ENCODE results near the gene A3GALT2.
"Not testable (repeated sequence)": the region's sequence is repeated elsewhere in the genome, so short reads cannot be mapped to it uniquely, and the experiment has no call there.

Gene A3GALT2

DNA sequence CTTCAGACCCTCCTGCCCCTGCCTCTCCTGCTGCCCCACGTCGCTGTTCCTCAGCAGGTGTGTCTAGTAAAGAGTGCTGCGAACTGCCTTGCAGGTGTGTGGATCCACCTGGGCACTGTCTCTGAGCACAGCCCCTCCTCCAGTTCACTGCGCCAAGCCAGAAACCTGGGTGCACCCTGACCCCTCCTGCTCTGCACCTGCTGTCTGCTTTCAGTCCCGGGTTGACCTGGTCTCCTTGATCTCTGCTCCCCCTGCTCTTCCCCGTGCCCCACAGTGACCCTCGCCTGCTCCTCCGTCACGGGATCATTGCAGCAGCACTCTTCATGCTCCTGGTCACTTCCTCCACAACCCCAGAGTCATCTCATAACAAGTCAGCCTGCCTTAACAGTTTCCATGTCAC lies 6.5 kb downstream of the A3GALT2 start:
- DNase-seq (ENCODE audit: low read depth in 4 of 4, low spot score in 1 of 4) = no peak

- no peak for DNase-seq (ENCODE audit: low read depth in 4 of 4, low spot score in 1 of 4)
Observed at GRCh38 chr1:33312413-33312749, 8.5 kb downstream of the A3GALT2 start.

GRCh38 chr1:33311706-33312412 lies 9.0 kb downstream of the A3GALT2 start:
- DNase-seq (ENCODE audit: low read depth in 4 of 4, low spot score in 1 of 4) = no peak

GRCh38 chr1:33310702-33311101 lies 10.2 kb downstream of the A3GALT2 start:
- no peak for DNase-seq (ENCODE audit: low read depth in 4 of 4, low spot score in 1 of 4)

DNA sequence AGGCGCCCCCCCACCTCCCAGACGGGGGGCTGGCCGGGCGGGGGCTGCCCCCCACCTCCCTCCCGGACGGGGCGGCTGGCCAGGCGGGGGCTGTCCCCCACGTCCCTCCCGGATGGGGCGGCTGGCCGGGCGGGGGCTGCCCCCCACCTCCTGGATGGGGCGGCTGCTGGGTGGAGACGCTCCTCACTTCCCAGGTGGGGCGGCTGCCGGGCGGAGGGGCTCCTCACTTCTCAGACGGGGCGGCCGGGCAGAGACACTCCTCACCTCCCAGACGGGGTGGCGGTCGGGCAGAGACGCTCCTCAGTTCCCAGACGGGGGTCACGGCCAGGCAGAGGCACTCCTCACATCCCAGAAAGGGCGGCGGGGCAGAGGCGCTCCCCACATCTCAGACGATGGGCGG lies 11.5 kb downstream of the A3GALT2 start:
- not testable (repeated sequence) for DNase-seq (ENCODE audit: low read depth in 4 of 4, low spot score in 1 of 4)

DNA sequence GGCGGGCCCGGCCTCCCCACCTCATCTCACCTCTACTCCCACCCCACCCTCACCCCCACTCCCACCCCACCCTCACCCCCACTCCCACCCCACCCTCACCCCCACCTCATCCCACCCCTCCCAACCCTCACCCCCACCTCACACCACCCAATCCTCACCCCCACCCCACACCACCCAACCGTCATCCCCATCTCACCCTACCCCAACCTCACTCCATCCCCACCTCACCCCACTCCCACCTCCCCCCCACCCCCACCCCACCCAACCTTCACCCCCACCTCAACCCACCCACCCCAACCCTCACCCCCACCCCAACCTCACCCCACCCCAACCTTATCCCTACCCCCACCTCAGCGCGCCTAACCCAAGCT lies 13.4 kb downstream of the A3GALT2 start:
- DNase-seq (ENCODE audit: low read depth in 4 of 4, low spot score in 1 of 4) = no peak

- DNase-seq (ENCODE audit: low read depth in 4 of 4, low spot score in 1 of 4) = no peak
Observed at GRCh38 chr1:33306653-33307493, 14.0 kb downstream of the A3GALT2 start.

DNA sequence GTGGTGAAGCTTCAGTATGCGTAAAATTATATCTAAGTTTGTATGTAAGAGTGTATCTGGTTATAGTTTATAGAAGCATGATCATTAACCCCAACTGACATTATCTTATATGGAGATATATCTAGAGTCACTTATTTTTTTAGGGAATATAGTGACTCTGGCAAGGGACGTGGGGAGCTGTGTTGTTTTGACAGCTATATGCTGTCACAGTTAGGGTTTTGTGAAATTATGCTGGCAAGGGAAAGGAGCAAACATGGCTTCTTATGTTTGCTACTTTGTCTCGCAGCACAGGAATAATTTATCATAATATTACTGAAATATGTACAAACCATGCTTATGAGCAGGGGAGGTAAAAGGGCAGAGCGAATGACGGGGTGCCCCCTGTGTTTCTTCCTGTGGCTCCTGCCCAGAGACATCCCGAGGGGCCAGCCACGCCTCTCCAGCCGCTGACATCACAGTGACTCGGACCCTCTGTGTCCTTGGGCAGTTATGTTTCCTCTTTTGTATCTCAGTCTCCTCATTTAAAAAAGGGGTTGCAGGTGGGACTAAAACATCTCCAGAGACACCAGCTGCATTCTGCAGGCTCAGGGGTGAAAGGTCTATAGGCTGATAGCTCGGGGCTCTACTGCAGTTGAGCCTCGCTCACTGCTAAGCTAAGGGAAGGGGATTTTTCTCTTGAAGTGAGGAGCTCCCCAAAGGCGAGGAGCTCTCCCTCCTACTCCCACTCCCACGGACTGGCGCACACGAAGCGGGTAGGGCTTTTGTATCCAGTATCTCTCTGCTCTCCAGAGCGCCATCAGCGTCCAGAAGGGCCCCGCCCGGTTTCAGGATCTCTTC lies 14.9 kb downstream of the A3GALT2 start:
- DNase-seq (ENCODE audit: low read depth in 4 of 4, low spot score in 1 of 4) = no peak

DNA sequence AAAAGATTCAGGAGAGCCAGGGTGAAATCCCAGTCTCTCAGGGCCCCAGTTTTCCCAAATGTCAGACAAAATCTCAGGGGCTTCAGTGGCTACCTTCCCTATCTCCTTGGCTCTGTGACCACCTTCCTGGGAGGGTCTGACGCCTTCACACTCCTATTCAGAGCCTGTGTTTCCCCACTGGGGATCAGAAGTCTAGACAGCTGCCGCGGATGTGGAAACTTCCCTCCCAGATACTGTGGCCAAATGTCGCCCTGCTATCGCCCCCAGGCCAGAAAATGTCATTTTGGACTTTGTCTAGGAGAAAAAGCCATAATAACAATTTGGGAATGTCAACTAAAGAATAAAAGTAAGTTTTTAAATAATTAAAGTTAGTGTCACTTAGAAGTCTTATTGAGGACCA lies 15.9 kb downstream of the A3GALT2 start:
- DNase-seq (ENCODE audit: low read depth in 4 of 4, low spot score in 1 of 4) = no peak

DNA sequence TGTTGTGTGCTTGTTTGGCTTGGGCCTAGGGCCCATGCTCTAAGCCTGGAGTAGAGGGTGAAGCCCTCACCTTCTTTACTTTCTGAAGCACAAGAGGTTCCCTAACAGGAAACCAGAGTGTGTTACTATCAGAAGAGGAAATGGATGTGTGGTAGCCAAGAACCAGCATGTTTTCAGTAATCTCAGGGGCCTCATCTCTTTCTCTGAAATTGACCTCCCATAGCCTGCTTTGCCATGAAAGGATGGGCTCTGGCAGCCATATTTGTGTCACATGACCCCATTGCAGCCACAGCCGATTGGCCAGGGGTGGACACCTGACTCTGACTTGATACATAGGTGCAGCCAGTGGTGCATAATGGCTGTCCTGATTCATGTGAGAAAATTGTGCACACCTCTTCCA lies 18.6 kb downstream of the A3GALT2 start:
- no peak for DNase-seq (ENCODE audit: low read depth in 4 of 4, low spot score in 1 of 4)

- no peak for DNase-seq (ENCODE audit: low read depth in 4 of 4, low spot score in 1 of 4)
Observed at GRCh38 chr1:33301273-33301984, 19.5 kb downstream of the A3GALT2 start.

GRCh38 chr1:33300673-33301072 lies 20.2 kb downstream of the A3GALT2 start:
- DNase-seq (ENCODE audit: low read depth in 4 of 4, low spot score in 1 of 4) = no peak

GRCh38 chr1:33299461-33300155 lies 21.3 kb downstream of the A3GALT2 start:
- DNase-seq (ENCODE audit: low read depth in 4 of 4, low spot score in 1 of 4) = no peak

DNA sequence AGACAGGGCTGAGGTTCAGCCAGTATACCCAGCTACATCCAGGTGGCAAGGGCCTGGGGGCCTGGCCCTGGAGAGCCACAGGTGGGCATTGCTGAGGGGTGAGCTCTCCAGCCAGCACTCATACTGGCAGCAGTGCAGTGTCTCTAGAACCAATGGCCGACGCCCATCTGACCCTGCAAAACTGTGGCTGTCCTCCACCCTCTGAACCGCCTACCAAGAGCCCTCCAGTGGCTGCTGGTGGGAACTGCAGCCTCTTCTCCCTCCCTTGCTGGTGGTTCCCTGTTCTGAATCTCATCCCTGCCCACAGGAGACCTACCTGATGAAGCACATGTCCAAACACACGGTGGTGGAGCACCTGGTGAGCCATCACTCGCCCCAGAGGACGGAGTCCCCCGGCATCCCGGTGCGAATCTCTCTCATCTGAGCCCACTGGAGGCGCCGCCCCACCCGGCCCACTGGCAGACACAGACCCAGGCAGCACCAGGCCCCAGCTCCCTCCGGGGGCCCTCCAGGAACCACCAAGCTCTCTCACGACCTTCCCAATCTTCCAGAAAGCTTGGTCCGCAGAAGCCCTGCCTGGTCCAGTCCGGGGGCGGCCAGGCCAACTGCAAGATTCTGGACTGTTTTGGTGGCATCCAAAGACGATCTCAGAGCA lies 22.1 kb downstream of the A3GALT2 start:
- peak; percentile 26 to 40 (median 32) for DNase-seq (ENCODE audit: low read depth in 4 of 4, low spot score in 1 of 4)

DNA sequence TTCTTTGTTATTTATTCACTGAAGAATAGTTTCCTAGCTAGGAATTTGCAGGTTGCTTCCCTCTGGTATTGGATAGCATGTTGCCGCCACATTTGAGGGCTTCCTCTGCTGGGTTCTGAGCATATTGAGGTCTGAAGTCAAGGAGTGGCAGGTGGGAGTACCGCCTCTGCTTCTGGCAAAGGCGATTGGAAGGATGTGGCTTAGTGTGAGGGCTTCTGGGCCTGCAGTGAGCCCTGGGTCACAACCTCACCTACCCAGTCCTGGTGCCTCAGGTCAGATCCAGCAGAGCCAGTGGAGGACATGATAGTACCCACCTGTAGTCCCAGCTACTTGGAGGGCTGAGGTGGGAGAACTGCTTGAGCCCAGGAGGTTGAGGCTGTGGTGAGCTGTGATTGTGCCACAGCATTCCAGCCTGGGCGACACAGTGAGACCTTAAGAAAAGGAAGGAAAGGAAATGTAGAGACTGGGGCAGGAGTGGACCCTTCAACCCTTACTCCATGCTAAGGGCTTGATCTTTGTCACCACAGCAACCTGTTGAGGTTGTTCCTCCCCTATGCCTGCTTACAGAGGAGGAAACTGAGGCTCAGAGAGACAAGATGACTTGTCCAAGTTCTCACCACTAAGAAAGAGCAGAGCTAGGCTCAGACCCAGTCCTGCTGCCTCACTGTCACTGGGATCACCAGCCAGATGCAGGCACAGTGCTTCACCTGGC lies 22.8 kb downstream of the A3GALT2 start:
- no peak for DNase-seq (ENCODE audit: low read depth in 4 of 4, low spot score in 1 of 4)

DNA sequence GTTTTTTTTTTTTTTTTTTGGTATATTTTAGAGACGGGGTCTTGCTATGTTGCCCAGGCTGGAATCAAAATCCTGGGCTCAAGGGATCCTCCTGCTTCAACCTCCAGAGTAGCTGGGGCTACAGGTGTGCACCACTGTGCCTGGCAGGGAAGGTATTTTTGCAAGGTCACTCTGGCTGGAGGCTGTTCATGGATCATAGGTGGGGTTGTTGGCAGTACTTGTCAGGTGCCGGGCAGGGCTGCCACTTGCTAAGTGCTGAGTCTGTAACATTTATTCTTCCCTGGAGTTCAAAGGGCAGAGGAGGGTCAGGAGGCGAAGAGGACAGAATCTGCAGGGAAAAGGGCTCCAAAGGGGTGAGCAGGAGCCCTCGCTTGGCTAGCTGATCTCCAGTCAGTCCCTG lies 24.1 kb downstream of the A3GALT2 start:
- DNase-seq (ENCODE audit: low read depth in 4 of 4, low spot score in 1 of 4) = no peak

DNA sequence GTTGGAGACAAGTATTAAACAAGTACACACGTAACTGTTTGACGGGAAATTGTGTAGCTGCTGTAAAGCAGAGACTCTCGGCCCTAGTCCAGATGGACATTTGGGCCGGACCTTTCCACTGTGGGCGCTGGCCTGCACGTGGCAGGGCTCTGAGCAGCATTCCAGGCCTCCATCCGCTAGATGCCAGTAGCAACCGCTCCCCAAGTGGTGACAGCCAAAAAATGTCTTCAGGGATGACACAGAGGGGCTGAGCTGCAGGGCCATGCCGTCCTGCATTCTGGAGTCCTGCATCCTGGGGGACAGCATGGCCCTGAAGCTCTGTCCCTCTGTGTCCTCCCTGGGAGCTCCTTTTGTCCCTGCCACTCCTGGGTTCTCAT lies 24.8 kb downstream of the A3GALT2 start:
- no peak for DNase-seq (ENCODE audit: low read depth in 4 of 4, low spot score in 1 of 4)

- DNase-seq (ENCODE audit: low read depth in 4 of 4, low spot score in 1 of 4) = peak; percentile 73 to 89 (median 80)
Observed at GRCh38 chr1:33295450-33296081, 25.3 kb downstream of the A3GALT2 start.

GRCh38 chr1:33295023-33295422 lies 25.9 kb downstream of the A3GALT2 start:
- no peak for DNase-seq (ENCODE audit: low read depth in 4 of 4, low spot score in 1 of 4)
